ENCODE data around the gene KDM2B.

KDM2B gene

DNA sequence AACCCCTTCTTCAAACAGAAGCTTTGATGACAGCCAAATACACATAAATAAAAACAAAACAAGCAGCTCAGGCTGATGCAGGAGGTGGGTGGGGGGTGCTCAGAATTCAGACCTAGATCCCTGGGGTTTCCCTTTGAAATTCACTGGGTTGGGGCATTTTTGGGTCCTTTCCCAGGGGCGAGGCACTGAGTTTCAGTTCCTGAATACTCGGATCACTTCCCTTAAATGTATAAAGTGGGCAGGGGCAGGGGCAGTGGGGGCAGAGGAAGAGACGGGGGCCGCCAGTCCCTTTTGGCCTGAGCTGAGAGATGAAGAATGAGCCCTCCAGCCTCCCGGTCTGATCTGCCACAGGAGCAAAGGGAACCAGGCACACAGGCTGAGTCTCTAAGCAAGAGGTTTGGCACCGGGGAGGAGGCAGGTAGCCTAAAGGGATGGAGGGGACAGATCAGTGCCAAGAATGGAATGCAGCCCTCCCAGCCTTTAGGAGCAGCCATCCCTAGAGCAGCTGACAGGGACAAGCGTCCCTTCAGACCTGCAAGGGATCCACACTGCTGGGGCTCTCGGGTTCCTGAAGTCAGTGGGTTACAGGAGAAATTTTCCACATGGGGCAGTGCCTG is 20.3 kb downstream of the KDM2B start:
- no peak for DNase-seq

DNA sequence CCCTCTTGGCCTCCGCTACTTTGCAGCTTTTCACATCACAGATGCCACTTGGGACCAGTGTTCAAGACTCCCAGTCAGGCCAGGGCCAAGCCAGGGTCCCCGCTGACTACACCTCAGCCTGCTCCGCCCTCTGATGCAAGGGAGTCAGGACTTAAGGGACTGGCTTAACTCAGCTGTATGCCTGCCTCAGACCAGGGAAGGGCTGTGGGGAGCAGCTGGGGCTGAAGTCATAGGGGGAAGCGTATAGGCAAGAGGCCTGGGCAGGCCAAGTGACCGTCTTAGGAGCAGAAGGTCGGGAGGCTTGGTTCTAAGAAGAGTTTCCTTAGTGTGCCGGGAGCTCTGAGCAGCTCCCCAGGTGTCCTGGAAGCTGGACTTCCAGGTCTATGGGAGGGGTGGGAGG is 21.9 kb downstream of the KDM2B start:
- DNase-seq: no peak

DNA sequence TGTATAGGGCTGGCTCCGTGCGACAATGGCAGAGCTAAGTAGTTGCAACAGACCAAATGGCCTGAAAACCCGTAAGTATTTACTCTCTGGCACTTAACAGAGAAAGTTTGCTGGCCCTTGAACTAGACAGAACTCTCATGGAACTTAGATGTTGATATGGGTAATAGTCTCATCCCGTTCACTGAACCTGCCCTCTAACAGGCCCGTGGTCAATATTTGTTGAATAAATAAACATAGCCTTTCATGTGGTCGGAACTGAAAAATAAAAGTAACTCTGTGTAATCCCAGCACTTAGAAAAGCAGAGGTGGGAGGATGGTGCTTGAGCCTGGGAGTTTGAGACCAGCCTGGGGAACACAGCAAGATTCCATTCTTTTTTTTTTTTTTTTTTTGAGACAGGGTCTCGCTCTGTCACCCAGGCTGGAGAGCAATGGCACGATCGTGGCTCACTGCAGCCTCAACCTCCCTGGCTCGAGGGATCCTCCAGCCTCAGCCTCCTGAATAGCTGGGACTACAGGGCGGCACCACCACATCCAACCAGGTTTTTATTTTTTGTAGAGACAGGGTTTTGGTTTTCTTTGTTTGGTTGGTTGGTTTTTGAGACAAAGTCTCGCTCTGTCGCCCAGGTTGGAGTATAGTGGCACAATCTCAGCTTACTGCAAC is 29.7 kb downstream of the KDM2B start:
- no peak for DNase-seq

DNA sequence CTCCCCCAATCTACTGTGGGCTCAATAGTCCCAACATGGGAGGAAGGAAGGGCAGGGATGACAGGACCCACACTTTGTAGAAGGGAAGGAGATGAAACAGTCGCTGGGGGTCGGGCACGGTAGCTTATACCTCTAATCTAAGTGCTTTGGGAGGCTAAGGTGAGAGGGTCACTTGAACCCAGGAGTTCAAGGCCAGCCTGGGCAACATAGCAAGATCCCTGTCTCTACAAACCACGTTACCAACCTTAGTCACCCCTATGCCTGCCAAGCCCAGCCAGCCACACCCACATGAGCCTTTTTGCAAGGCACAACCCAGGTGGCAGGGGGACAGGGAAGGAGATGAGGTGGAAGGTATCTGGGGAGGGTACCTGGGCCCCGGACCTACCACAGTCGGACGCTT is 31.7 kb downstream of the KDM2B start:
- DNase-seq: no peak

- DNase-seq: no peak
Observed at GRCh38 chr12:121545480-121545879, 35.3 kb downstream of the KDM2B start.

- no peak for DNase-seq
Observed at GRCh38 chr12:121543786-121544185, 37.0 kb downstream of the KDM2B start.

- DNase-seq: no peak
Observed at GRCh38 chr12:121539908-121540307, 40.9 kb downstream of the KDM2B start.

DNA sequence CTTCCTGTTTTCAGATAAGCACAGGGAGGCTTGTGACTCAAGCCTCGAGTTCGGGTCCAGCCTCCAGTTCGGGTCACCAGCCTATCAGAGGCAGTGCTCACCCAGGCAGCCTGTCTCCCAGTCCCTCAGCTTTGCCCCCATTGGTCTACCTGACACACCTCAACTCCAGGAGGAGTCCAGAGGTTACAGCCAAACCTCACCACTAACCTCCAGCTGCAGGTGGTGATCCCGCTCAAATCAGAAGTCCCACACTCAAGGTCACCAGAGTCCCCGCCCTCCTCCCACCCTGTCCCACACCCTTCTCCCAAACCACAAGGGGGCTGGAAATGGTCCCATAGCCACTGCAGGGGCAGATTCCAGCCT is 42.1 kb downstream of the KDM2B start:
- no peak for DNase-seq

GRCh38 chr12:121537814-121538698 is 42.8 kb downstream of the KDM2B start:
- no peak for DNase-seq

DNA sequence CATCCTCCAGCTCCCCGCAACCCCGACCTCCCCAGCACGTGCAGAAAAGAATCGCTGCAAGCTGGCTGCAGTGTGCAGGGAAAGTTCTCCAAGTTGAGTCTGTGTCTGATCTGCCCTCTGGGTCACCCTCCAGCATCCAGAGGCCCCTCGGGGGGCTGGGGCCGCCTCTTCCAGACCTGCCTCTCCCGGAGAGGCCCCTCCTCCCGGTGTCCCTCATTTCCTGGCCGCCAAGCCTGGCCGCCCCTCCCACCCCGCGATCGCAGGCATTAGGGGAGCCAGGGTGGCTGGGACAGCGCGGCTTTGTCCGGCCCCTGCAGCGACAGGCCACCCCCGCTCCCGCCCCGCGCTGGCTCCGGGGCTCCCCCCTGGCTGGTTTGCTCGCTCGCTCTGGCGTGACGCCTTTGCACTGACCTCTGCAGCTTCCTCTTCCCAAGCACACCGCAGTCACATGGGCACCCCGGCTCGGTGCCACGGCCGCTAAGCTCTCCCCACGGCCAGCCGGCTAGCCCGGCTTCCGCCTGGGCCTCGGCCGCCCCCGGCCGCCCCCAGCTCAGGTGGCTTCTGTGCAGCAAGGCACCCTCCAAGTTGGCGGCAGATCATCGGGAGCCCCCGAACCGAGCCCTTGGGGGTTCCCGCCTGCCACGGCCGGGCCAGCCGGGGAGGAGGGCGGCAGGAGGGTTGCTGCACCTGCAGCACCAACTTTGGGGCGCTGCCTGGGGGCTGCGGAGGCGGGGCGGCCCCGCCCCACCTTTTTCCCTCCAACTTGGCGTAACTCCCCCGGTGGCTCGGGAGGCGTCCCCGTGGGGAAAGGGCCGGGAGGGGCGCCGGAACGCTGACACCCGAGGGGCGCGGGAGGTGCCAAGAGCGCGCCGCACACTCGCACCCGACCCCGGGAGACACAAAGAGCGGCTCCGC is 43.7 kb downstream of the KDM2B start:
- DNase-seq: peak; percentile 72 to 79

DNA sequence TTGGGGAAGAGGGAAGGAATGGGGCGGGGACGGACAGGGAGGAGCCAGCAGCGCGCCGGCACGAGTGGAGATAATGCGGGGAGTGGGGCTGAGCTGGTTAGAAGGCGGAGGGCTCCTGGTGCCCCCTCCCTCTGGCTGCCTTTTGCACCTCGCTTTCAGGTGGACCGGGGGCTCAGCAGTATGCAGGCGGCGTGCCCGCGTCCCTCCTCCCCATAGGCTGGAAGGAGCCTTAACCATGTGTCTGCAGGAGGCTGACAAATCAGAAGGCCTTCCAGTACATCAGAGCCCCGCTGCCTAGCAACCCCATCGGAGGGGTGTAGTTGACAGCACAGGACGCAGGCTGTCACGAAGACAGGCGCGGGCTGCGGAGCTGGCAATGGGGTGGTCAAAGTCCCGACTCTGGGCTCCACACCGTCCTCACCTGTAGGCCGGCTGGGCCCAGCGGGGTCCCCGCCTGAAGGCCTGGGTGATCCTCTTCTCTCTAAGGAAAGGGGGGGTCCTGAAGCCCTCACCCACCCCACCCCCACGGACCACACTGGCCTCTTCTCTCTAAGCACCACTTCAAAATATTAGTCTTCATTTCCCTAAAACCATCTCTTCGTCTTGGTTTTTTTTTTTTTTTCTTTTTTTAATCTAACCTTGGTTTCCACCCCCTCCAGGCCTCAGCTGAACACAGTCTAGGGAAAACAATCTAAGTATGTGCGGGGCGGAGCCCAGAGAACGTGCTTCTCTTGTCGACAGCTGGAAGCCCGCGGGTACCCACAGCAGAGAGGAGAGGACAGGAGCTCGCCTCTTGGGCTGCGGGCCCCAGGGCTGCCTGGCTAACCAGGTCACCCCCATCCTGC is 44.5 kb downstream of the KDM2B start:
- peak; percentile 43 to 56 for DNase-seq

- DNase-seq: no peak
Observed at GRCh38 chr12:121535150-121536053, 45.4 kb downstream of the KDM2B start.

DNA sequence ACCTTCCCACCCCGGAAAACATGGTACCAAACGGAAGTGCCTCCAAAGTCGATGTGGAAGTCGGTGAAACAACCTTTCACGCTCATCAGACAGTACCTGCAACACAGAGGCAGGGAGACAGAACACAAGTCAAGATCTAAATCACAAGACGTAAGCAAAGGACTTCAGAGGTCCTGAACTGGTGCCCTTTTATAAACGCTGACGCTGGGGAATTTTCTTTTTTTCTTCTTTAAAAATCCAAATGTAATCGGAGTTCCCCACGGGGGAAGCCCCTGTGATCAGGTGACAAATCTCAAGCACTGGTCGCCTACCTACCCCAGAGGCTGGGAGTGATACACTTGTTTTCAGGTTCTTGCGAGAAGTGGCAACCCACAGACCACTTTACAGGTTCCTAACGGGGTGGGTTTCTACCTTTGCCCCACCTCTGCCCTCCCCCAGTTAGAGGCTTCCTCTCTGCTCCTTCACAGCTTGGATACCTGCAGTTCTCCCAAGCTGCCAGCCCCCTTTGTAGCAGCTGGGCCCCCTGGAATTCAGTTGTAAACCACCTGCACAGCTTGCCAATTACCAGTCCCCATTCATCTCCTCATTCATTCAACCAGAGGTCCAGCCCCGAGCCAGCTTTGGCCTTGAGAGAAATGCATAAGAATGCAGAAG is 46.2 kb downstream of the KDM2B start:
- no peak for DNase-seq

GRCh38 chr12:121533394-121534090 is 47.3 kb downstream of the KDM2B start:
- no peak for DNase-seq

- DNase-seq: no peak
Observed at GRCh38 chr12:121532503-121533393, 48.1 kb downstream of the KDM2B start.

GRCh38 chr12:121531356-121531750 is 49.5 kb downstream of the KDM2B start:
- DNase-seq: no peak

DNA sequence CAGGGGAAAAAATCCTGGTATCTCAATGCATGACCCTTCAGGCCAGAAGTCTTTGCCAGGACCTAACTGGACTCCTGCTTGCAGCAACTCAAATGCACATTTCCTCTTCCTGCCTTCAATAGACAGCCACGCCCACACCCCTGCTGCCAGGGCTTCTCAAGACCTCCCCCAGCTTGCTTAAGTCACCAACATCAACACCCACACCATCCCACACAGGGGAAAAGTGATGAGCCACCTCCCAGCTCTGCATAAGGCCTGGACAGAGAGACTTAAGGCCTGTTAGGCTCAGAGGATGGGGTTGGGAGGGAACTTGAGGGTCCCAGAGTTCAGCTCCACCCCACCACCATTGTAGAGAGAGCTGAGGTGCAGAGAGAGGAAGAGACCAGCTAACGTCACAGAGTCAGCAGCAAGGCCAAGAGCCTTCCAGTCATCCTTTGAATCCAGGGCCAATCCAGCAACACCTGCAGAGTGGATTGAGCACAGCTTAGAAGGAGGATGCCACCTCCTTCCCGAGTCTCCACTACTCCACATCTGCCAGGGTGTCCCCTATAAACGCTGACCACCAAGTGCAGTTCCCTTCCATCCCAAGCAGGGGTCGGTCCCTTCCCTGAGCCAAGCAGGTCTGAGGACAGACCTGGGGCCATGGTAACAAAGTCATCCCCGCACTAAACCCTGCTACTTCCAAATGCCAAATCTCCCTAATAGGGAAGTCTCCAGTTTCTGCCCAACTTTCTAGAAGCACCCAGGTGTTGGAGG is 50.0 kb downstream of the KDM2B start:
- peak in 1 of 2 donors; percentile 4 for DNase-seq

GRCh38 chr12:121529184-121529583 is 51.6 kb downstream of the KDM2B start:
- no peak for DNase-seq
